HepG2 (cell line): Measurements from ENCODE around the gene VEGFA. TPM values are rescaled to one million over a fixed set of nuclear protein-coding genes. Genes with fewer than 3 reads are reported as not detected.

Source experiments
- KAT7 ChIP-seq: IDR thresholded peaks from 2 replicates; pipeline ENCODE4 v1.6.1; 2018; ENCODE audit warnings: borderline replicate concordance, missing compliant biosample characterization
- KDM6A ChIP-seq: IDR thresholded peaks from 2 replicates; pipeline ENCODE4 v1.6.1; 2016; ENCODE audit warnings: low read depth
- NBN ChIP-seq: fragments of 450-650 bp; conservative IDR thresholded peaks from 2 replicates; pipeline ENCODE4 v1.6.1; 2017
- NR2F6 ChIP-seq, 2 experiments: IDR thresholded peaks; 2 replicates each; pipeline ENCODE4 v1.6.1; 2016; ENCODE audit warnings: antibody characterized with exemption in 1 of 2, mild to moderate bottlenecking in 1 of 2
- POLR2A ChIP-seq, 2 experiments: IDR thresholded peaks; 2 replicates each; pipeline ENCODE4 v1.6.1; 2011; ENCODE audit warnings: low read depth in 2 of 2, low read length in 2 of 2, mild to moderate bottlenecking in 1 of 2, moderate library complexity in 1 of 2; ENCODE audit not compliant: insufficient read depth in 1 of 2
- SALL2 ChIP-seq: sonication (generic); formaldehyde crosslinking; IDR thresholded peaks from 2 replicates; pipeline ENCODE4 v1.8.1; 2023; ENCODE audit warnings: mild to moderate bottlenecking, missing genetic modification reagents, inconsistent platforms
- TSC22D2 ChIP-seq: sonication (generic); formaldehyde crosslinking; IDR thresholded peaks from 2 replicates; pipeline ENCODE4 v1.5.1; 2020; ENCODE audit warnings: missing genetic modification reagents, mild to moderate bottlenecking, borderline replicate concordance
- ZNF441 ChIP-seq: sonication (generic); formaldehyde crosslinking; IDR thresholded peaks from 2 replicates; pipeline ENCODE4 v1.7.0; 2021; ENCODE audit warnings: missing genetic modification reagents, borderline replicate concordance
- ZNF451 ChIP-seq: sonication (generic); formaldehyde crosslinking; IDR thresholded peaks from 2 replicates; pipeline ENCODE4 v1.5.0; 2020; ENCODE audit warnings: mild to moderate bottlenecking, missing genetic modification reagents
- ZNF746 ChIP-seq: sonication (generic); formaldehyde crosslinking; IDR thresholded peaks from 2 replicates; pipeline ENCODE4 v1.8.0; 2022; ENCODE audit warnings: mild to moderate bottlenecking, missing genetic modification reagents
- polyA plus RNA-seq, 8 experiments: library from polyadenylated mRNA; depleted of rRNA in 3 of 8; stranded (reverse) in 7 of 8; unstranded in 1 of 8; fragments of >200 nt; fragmentation: Illumina TruSeq in 4 of 8; extraction: Trizol in 4 of 8; gene quantifications; 2 replicates each; pipeline versions ENCODE4 v1.2.1 to v1.2.3, GENCODE V29; 2011 to 2016; ENCODE audit warnings: low read depth in 4 of 8, missing spikeins in 1 of 8, mixed read lengths in 1 of 8; ENCODE audit not compliant: insufficient read depth in 1 of 8
- total RNA-seq, 5 experiments: library from RNA; depleted of rRNA; stranded (reverse); fragments of >200 nt; fragmentation: Illumina TruSeq; extraction: Trizol; gene quantifications; 2 replicates each; pipeline ENCODE4 v1.2.3, GENCODE V29; 2016; ENCODE audit warnings: low read depth in 1 of 5
- TF ChIP-seq, protein P1 (sequence below): sonication (generic); formaldehyde crosslinking; IDR thresholded peaks from 2 replicates; pipeline ENCODE4 v1.8.1; 2023; ENCODE audit warnings: mild to moderate bottlenecking, moderate library complexity, missing genetic modification reagents
- TF ChIP-seq, protein P2 (sequence below), 2 experiments: sonication (generic) in 1 of 2; formaldehyde crosslinking in 1 of 2; IDR thresholded peaks; 2 replicates each; pipeline versions ENCODE4 v1.4.0 to v1.6.1; 2018 to 2020; ENCODE audit warnings: missing genetic modification reagents in 2 of 2, borderline replicate concordance in 1 of 2, low read depth in 1 of 2, mild to moderate bottlenecking in 1 of 2, missing biosample characterization in 1 of 2
- TF ChIP-seq, protein P3 (sequence below): sonication (generic); formaldehyde crosslinking; IDR thresholded peaks from 2 replicates; pipeline ENCODE4 v1.4.0; 2020; ENCODE audit warnings: mild to moderate bottlenecking, missing genetic modification reagents
- TF ChIP-seq, protein P4 (sequence below): sonication (generic); formaldehyde crosslinking; IDR thresholded peaks from 2 replicates; pipeline ENCODE4 v1.5.0; 2020; ENCODE audit warnings: mild to moderate bottlenecking, missing genetic modification reagents
- TF ChIP-seq, protein P5 (sequence below): sonication (generic); formaldehyde crosslinking; IDR thresholded peaks from 2 replicates; pipeline ENCODE4 v1.5.0; 2020; ENCODE audit warnings: mild to moderate bottlenecking, missing genetic modification reagents, moderate library complexity
- TF ChIP-seq, protein P6 (sequence below): sonication (generic); formaldehyde crosslinking; IDR thresholded peaks from 2 replicates; pipeline ENCODE4 v1.4.0; 2020; ENCODE audit warnings: mild to moderate bottlenecking, missing genetic modification reagents

Gene VEGFA
- total and polyA plus RNA-seq, 2 of the 13 experiments (the other 11 are each of a cell fraction or from before 2014, with no cell fraction given): 68.1 to 629 TPM

DNA sequence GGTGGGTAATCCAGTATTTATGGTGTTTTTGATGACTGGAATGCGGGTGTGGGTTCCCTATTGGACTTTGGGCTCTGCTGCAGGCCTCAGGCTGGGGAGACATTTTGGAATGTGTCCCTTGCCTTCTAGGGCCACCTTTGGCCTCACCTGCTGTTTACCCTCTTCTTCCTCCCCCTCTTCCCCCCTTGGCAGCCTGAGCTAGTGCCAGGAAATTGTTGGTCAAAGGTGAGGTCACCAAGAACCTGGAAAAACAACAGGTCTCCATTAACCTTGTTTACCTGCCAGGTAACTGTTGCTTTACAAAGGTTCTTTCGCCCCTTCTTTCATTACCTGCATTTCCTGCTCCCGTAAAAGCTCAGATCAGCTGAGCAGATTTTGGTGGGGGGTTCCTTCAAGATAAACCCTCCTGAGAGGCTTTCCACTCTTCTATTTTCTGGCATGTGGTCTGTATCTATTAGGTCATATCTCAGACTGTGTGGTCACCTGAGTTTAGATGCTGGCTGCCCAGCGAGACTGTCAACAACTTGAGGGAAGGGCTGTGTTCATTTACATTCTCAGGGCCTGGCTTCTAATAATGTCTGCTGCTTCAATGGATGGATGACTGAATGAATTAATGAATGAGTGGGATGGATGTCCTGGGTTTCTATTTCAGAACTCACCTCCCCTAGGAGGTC lies 34.7 kb downstream of the VEGFA start (continued):
- TF ChIP-seq, protein P1, sequence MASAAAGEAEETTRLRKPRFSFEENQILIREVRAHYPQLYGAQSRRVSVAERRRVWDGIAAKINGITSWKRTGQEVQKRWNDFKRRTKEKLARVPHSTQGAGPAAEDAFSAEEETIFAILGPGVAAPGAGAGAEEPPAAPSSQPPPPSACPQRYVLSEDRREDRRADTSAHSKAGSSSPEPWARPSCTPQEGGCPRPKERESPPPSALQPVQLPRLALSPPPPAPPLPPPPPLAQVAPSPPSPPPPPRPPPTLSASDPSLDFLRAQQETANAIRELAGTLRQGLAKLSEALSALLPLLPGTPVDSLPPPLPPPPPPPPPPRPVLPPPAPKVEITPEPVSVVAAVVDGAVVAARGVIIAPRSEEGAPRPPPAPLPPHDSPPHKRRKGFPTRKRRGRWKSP (CRISPR knock-in tag): 0 out of 2 replicates have a peak, but pooled peaks have one; percentile 61
- TF ChIP-seq, protein P2, sequence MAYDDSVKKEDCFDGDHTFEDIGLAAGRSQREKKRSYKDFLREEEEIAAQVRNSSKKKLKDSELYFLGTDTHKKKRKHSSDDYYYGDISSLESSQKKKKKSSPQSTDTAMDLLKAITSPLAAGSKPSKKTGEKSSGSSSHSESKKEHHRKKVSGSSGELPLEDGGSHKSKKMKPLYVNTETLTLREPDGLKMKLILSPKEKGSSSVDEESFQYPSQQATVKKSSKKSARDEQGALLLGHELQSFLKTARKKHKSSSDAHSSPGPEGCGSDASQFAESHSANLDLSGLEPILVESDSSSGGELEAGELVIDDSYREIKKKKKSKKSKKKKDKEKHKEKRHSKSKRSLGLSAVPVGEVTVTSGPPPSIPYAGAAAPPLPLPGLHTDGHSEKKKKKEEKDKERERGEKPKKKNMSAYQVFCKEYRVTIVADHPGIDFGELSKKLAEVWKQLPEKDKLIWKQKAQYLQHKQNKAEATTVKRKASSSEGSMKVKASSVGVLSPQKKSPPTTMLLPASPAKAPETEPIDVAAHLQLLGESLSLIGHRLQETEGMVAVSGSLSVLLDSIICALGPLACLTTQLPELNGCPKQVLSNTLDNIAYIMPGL (CRISPR knock-in tag; IDR thresholded peaks at IDR 0.05; ENCODE audit: borderline replicate concordance in 1 of 2, low read depth in 1 of 2): peak in 1 of 2 experiments; percentile 54; a peak in 1 of 4 replicates
- TF ChIP-seq, protein P3, sequence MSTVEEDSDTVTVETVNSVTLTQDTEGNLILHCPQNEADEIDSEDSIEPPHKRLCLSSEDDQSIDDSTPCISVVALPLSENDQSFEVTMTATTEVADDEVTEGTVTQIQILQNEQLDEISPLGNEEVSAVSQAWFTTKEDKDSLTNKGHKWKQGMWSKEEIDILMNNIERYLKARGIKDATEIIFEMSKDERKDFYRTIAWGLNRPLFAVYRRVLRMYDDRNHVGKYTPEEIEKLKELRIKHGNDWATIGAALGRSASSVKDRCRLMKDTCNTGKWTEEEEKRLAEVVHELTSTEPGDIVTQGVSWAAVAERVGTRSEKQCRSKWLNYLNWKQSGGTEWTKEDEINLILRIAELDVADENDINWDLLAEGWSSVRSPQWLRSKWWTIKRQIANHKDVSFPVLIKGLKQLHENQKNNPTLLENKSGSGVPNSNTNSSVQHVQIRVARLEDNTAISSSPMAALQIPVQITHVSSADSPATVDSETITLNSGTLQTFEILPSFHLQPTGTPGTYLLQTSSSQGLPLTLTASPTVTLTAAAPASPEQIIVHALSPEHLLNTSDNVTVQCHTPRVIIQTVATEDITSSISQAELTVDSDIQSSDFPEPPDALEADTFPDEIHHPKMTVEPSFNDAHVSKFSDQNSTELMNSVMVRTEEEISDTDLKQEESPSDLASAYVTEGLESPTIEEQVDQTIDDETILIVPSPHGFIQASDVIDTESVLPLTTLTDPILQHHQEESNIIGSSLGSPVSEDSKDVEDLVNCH (CRISPR knock-in tag): no peak
- TF ChIP-seq ZNF451 (no peak), ZNF441 (CRISPR knock-in tag) (peak; percentile 22; the same call in 1 of the 2 replicates), KAT7 (CRISPR knock-in tag) (peak; percentile 47; the same call in 1 of the 2 replicates), POLR2A (IDR thresholded peaks at IDR 0.05; ENCODE audit: insufficient read depth in 1 of 2, low read depth in 2 of 2, low read length in 2 of 2) (no peak), SALL2 (CRISPR knock-in tag) (no peak), TSC22D2 (CRISPR knock-in tag) (no peak), NR2F6 (IDR thresholded peaks at IDR 0.05) (peak; percentile 95), NR2F6 (CRISPR knock-in tag; IDR thresholded peaks at IDR 0.05) (peak; percentile 98), ZNF746 (CRISPR knock-in tag) (peak; percentile 81), KDM6A (CRISPR knock-in tag) (peak; percentile 97), NBN (no peak)
- TF ChIP-seq, protein P4, sequence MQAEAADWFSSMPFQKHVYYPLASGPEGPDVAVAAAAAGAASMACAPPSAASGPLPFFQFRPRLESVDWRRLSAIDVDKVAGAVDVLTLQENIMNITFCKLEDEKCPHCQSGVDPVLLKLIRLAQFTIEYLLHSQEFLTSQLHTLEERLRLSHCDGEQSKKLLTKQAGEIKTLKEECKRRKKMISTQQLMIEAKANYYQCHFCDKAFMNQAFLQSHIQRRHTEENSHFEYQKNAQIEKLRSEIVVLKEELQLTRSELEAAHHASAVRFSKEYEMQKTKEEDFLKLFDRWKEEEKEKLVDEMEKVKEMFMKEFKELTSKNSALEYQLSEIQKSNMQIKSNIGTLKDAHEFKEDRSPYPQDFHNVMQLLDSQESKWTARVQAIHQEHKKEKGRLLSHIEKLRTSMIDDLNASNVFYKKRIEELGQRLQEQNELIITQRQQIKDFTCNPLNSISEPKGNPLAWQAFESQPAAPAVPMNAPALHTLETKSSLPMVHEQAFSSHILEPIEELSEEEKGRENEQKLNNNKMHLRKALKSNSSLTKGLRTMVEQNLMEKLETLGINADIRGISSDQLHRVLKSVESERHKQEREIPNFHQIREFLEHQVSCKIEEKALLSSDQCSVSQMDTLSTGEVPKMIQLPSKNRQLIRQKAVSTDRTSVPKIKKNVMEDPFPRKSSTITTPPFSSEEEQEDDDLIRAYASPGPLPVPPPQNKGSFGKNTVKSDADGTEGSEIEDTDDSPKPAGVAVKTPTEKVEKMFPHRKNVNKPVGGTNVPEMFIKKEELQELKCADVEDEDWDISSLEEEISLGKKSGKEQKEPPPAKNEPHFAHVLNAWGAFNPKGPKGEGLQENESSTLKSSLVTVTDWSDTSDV: no peak
- TF ChIP-seq, protein P5, sequence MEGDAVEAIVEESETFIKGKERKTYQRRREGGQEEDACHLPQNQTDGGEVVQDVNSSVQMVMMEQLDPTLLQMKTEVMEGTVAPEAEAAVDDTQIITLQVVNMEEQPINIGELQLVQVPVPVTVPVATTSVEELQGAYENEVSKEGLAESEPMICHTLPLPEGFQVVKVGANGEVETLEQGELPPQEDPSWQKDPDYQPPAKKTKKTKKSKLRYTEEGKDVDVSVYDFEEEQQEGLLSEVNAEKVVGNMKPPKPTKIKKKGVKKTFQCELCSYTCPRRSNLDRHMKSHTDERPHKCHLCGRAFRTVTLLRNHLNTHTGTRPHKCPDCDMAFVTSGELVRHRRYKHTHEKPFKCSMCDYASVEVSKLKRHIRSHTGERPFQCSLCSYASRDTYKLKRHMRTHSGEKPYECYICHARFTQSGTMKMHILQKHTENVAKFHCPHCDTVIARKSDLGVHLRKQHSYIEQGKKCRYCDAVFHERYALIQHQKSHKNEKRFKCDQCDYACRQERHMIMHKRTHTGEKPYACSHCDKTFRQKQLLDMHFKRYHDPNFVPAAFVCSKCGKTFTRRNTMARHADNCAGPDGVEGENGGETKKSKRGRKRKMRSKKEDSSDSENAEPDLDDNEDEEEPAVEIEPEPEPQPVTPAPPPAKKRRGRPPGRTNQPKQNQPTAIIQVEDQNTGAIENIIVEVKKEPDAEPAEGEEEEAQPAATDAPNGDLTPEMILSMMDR (CRISPR knock-in tag): no peak
- TF ChIP-seq, protein P6, sequence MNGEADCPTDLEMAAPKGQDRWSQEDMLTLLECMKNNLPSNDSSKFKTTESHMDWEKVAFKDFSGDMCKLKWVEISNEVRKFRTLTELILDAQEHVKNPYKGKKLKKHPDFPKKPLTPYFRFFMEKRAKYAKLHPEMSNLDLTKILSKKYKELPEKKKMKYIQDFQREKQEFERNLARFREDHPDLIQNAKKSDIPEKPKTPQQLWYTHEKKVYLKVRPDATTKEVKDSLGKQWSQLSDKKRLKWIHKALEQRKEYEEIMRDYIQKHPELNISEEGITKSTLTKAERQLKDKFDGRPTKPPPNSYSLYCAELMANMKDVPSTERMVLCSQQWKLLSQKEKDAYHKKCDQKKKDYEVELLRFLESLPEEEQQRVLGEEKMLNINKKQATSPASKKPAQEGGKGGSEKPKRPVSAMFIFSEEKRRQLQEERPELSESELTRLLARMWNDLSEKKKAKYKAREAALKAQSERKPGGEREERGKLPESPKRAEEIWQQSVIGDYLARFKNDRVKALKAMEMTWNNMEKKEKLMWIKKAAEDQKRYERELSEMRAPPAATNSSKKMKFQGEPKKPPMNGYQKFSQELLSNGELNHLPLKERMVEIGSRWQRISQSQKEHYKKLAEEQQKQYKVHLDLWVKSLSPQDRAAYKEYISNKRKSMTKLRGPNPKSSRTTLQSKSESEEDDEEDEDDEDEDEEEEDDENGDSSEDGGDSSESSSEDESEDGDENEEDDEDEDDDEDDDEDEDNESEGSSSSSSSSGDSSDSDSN (CRISPR knock-in tag): peak; percentile 41
